ENCODE data around the gene LYSMD2. TPM values are rescaled to one million over a fixed set of nuclear protein-coding genes. Genes with fewer than 3 reads are reported as not detected.

Gene LYSMD2
- total RNA-seq, 1 donor from 2014 or later = 7.7 TPM

DNA sequence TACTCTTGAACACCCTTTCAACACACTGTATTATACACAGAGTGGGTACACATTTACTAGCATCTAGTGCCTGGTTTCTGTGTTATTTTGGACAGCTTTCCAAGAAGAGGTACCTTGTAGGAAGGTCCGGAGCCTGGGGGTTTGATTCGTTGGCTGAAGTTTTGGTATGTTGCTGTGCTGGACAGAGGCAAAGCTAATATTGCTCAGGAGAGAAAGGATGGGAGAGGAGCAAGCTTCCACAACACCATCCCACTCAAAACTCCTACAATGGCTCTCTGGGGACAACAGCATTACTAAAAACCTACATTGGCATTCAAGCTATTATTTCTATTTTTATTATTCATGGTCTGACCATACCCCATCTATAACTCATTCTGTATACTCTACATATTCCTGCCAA, 1.1 kb upstream of the LYSMD2 start:
- TF ChIP-seq, protein P1, sequence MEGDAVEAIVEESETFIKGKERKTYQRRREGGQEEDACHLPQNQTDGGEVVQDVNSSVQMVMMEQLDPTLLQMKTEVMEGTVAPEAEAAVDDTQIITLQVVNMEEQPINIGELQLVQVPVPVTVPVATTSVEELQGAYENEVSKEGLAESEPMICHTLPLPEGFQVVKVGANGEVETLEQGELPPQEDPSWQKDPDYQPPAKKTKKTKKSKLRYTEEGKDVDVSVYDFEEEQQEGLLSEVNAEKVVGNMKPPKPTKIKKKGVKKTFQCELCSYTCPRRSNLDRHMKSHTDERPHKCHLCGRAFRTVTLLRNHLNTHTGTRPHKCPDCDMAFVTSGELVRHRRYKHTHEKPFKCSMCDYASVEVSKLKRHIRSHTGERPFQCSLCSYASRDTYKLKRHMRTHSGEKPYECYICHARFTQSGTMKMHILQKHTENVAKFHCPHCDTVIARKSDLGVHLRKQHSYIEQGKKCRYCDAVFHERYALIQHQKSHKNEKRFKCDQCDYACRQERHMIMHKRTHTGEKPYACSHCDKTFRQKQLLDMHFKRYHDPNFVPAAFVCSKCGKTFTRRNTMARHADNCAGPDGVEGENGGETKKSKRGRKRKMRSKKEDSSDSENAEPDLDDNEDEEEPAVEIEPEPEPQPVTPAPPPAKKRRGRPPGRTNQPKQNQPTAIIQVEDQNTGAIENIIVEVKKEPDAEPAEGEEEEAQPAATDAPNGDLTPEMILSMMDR (IDR thresholded peaks at IDR 0.05; ENCODE audit: insufficient read depth, low read length, poor library complexity, severe bottlenecking) = no peak
- H3K36me3 ChIP-seq (ENCODE audit: control insufficient read depth, insufficient read depth, low read length) = no peaks in the 10 kb centered on the region
- DNase-seq (ENCODE audit: low read depth) = no peak
- H3K4me3 ChIP-seq (ENCODE audit: low read depth, low read length) = no peak overlapping the region
- H3K27me3 ChIP-seq (ENCODE audit: control insufficient read depth, insufficient read depth, low read length) = no peaks in the 10 kb centered on the region

GRCh38 chr15:51736751-51737521, 519 bp downstream of the LYSMD2 start:
- TF ChIP-seq, protein P1 (IDR thresholded peaks at IDR 0.05; ENCODE audit: insufficient read depth, low read length, poor library complexity, severe bottlenecking) = no peak
- no peak for DNase-seq (ENCODE audit: low read depth)

DNA sequence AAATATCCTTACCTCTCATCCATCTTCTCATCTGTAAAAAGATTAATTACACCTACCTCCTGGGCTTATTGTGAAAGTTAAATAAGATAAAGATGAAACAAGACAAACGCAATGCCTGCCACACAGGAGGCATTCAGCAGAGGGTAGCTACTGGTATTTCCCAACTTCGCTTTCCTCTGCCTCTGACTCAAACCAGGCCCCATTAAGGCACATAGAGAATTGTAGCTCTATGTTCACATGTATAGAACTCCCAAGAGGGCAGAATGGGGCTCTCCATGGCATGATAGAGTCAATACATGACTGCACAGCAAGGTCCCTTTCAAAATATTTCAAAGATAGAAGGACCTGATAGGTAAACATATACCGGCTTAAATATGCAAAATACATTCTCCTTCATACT, 1.4 kb downstream of the LYSMD2 start:
- Histone ChIP-seq H3K27me3 (ENCODE audit: control insufficient read depth, insufficient read depth, low read length) (no peaks in the 10 kb centered on the region), H3K4me3 (ENCODE audit: low read depth, low read length) (no peak overlapping the region), H3K36me3 (ENCODE audit: control insufficient read depth, insufficient read depth, low read length) (no peaks in the 10 kb centered on the region)
- DNase-seq (ENCODE audit: low read depth) = no peak
- TF ChIP-seq, protein P1 (IDR thresholded peaks at IDR 0.05; ENCODE audit: insufficient read depth, low read length, poor library complexity, severe bottlenecking) = no peak

More at GRCh38 chr15:51736751-51737521, 519 bp downstream of the LYSMD2 start:
- Histone ChIP-seq H3K4me3 (ENCODE audit: low read depth, low read length) (peak overlapping the region; percentile 61), H3K27me3 (ENCODE audit: control insufficient read depth, insufficient read depth, low read length) (no peaks in the 10 kb centered on the region), H3K36me3 (ENCODE audit: control insufficient read depth, insufficient read depth, low read length) (no peaks in the 10 kb centered on the region)

GRCh38 chr15:51735228-51736010, 2.0 kb downstream of the LYSMD2 start:
- DNase-seq (ENCODE audit: low read depth) = no peak
- no peaks in the 10 kb centered on the region for H3K36me3 ChIP-seq (ENCODE audit: control insufficient read depth, insufficient read depth, low read length)
- no peaks in the 10 kb centered on the region for H3K27me3 ChIP-seq (ENCODE audit: control insufficient read depth, insufficient read depth, low read length)
- no peak overlapping the region for H3K4me3 ChIP-seq (ENCODE audit: low read depth, low read length)
- TF ChIP-seq, protein P1 (IDR thresholded peaks at IDR 0.05; ENCODE audit: insufficient read depth, low read length, poor library complexity, severe bottlenecking) = no peak

- Histone ChIP-seq H3K36me3 (ENCODE audit: control insufficient read depth, insufficient read depth, low read length) (no peaks in the 10 kb centered on the region), H3K4me3 (ENCODE audit: low read depth, low read length) (no peak overlapping the region), H3K27me3 (ENCODE audit: control insufficient read depth, insufficient read depth, low read length) (no peaks in the 10 kb centered on the region)
- TF ChIP-seq, protein P1 (IDR thresholded peaks at IDR 0.05; ENCODE audit: insufficient read depth, low read length, poor library complexity, severe bottlenecking) = no peak
- no peak for DNase-seq (ENCODE audit: low read depth)
These were observed 4.8 kb downstream of the LYSMD2 start for GRCh38 chr15:51732646-51733045.
